ENCODE data around the gene LRTM1. TPM values are rescaled to one million over a fixed set of nuclear protein-coding genes. Genes with fewer than 3 reads are reported as not detected.

LRTM1 gene
- total and polyA plus RNA-seq, 2 donors (not counting 3 experiments of a cell fraction or from before 2014, with no cell fraction given) = not detected

GRCh38 chr3:54906763-54907162, 21.1 kb downstream of the LRTM1 start:
- CTCF ChIA-PET = no interaction called here
- H3K4me1 ChIP-seq (ENCODE audit: control insufficient read depth, extremely low read depth, insufficient read depth, low read length) = no peaks in the 10 kb centered on the region
- POLR2A ChIA-PET = no interaction called here
- dilution Hi-C loops (cut with MboI; ENCODE audit: extremely low pct_ligation_motif_present, low sequenced_read_pairs) = no loop called here
- H3K9me3 ChIP-seq (replicated peaks; ENCODE audit: control insufficient read depth, insufficient read depth, low read length) = peaks cover under 1% of the 10 kb centered on the region
- H3K4me2 ChIP-seq (ENCODE audit: insufficient read depth, low read length) = no peak overlapping the region
- H3K9ac ChIP-seq (replicated peaks; ENCODE audit: extremely low read depth, insufficient read depth, low read length) = no peak overlapping the region
- no peaks in the 10 kb centered on the region for H3K27me3 ChIP-seq (ENCODE audit: control insufficient read depth in 2 of 2, insufficient read depth in 2 of 2, low read length in 2 of 2)
- H3K79me2 ChIP-seq (ENCODE audit: control insufficient read depth, insufficient read depth, low read length) = no peaks in the 10 kb centered on the region
- H3K9me1 ChIP-seq (replicated peaks; ENCODE audit: control insufficient read depth, extremely low read depth, insufficient read depth, low read length) = no peaks in the 10 kb centered on the region
- H2AFZ ChIP-seq (ENCODE audit: low read depth, low read length) = no peak overlapping the region
- no peak for DNase-seq (ENCODE audit: low read depth, low spot score)
- intact Hi-C loops (cut with micrococcal nuclease) = no loop called here
- no peak overlapping the region for H3K27ac ChIP-seq (ENCODE audit: insufficient read depth, low read depth, low read length)
- TF ChIP-seq EZH2 (IDR thresholded peaks at IDR 0.05; ENCODE audit: borderline replicate concordance, low read depth, low read length, severe bottlenecking) = no peak
- TF ChIP-seq FOS (IDR thresholded peaks at IDR 0.05; ENCODE audit: borderline replicate concordance, insufficient read depth, low read length) = no peak
- TF ChIP-seq JUN (IDR thresholded peaks at IDR 0.05; ENCODE audit: borderline replicate concordance, insufficient read depth, insufficient read length, low read depth) = no peak
- no peak for TF ChIP-seq MAX (IDR thresholded peaks at IDR 0.05; ENCODE audit: insufficient read depth, insufficient read length)
- no peak for TF ChIP-seq POLR2A (IDR thresholded peaks at IDR 0.05; ENCODE audit: low read depth, low read length)
- no peak for TF ChIP-seq GATA2 (IDR thresholded peaks at IDR 0.05; ENCODE audit: insufficient read depth, insufficient read length, low read depth, low read length)
- TF ChIP-seq POLR2AphosphoS5 (IDR thresholded peaks at IDR 0.05; ENCODE audit: insufficient read depth, low read depth, low read length) = no peak
- TF ChIP-seq CTCF (IDR thresholded peaks at IDR 0.05; ENCODE audit: extremely low read depth in 1 of 2, insufficient read depth in 1 of 2, low read depth in 1 of 2, low read length in 2 of 2) = no peak
- TF ChIP-seq MYC (IDR thresholded peaks at IDR 0.05; ENCODE audit: low read depth, low read length) = no peak
- no peaks in the 10 kb centered on the region for H4K20me1 ChIP-seq (replicated peaks; ENCODE audit: control insufficient read depth, extremely low read depth, insufficient read depth, low read length)
- H3K4me3 ChIP-seq (replicated peaks in 1 of 3; ENCODE audit: insufficient read depth in 1 of 3, low read depth in 1 of 3, low read length in 3 of 3) = no peak overlapping the region
- BruUV-seq (replicated peaks) = no TSS peak
- H3K36me3 ChIP-seq (ENCODE audit: control insufficient read depth in 2 of 2, extremely low read depth in 1 of 2, insufficient read depth in 2 of 2, low read length in 2 of 2) = no peaks in the 10 kb centered on the region
- no peak for FAIRE-seq
